ENCODE results near the gene PRSS22.

The PRSS22 gene

GRCh38 chr16:2881783-2882649 is 24.0 kb upstream of the PRSS22 start:
- DNase-seq (ENCODE audit: low read depth in 2 of 2), result no peak

- DNase-seq (ENCODE audit: low read depth in 2 of 2), result no peak
These were observed 22.0 kb upstream of the PRSS22 start for GRCh38 chr16:2879854-2880508.

- peak; percentile 41 to 60 for DNase-seq (ENCODE audit: low read depth in 2 of 2)
These were observed 17.0 kb upstream of the PRSS22 start for GRCh38 chr16:2874912-2875362.

- no peak for DNase-seq (ENCODE audit: low read depth in 2 of 2)
These were observed 16.3 kb upstream of the PRSS22 start for GRCh38 chr16:2874032-2874911.

- no peak for DNase-seq (ENCODE audit: low read depth in 2 of 2)
These were observed 14.0 kb upstream of the PRSS22 start for GRCh38 chr16:2871926-2872325.

DNA sequence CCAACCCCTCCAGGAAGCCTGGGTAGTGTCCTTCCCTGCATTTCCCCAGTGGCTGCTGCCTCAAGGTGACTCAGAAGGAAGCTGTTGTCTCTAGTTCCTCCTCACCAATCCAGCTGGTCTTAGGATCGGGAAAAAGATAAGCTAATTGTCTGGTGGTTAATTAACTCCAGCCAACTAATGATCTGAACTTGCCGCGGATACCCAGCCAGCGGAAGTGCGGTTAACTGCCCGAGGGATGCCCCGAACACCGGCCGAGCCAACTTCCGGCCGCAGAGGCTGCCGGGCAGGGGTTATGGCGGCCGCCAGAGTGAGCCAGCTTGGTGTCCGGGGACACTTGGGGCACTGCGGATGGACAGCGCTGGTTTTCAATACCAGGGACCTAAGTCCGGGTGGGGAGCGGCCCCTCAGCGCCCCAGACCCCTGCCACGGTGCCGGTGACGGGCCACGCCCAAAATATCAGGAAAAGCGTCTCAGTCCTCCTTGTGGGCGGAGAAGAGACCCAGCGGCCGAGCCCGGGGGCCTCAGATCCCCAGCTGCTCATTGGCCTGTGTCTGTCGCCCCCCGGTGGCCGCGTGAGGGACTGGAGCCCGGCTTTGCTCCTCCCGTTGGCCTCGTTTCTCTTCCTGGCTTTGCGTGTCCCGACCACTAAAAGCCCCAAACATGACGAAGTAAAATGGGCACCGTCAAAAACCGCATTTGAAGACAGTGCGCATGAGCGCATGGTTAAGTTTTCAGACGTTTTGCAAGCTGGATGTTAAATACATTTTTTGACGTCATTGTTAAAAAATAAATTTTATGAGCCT is 10.2 kb upstream of the PRSS22 start:
- DNase-seq (ENCODE audit: low read depth in 2 of 2), result peak; percentile 93 to 96

DNA sequence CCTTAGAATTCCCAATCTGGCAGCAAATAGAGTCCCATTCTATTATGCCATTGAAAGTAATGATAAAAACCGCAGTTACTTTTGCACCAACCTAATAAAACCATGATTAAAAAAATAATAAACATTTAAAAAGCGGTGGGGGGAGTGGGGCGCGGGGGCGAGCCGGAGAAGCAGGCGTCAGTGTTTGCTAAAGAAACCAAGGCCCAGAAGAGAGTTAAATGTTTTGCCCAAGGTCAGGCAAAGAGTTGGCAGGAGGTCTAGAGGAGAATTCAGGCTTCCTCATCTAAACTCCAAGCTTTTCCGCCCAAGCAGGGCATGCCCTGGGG is 9.7 kb upstream of the PRSS22 start:
- no peak for DNase-seq (ENCODE audit: low read depth in 2 of 2)

GRCh38 chr16:2866431-2866830 is 8.5 kb upstream of the PRSS22 start:
- no peak for DNase-seq (ENCODE audit: low read depth in 2 of 2)

DNA sequence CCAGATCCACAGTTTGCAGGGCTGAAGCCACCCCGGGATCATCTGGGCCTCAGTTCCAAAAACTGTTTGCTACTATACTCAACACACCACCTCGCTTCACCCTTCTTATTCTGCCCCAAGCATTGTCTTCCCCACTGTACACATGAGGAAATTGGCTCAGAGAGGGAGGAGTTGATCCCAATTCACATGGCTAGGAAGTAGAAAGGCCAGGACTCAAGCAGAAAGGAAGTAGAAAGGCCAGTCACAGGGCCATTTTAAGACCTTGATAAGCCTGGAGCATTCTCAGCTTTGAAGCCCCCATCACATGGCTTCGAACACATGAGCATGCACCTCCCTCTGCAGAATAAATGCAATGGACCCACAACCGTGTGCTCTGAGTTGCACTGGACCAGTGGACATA is 7.7 kb upstream of the PRSS22 start:
- no peak for DNase-seq (ENCODE audit: low read depth in 2 of 2)

- no peak for DNase-seq (ENCODE audit: low read depth in 2 of 2)
These were observed 3.0 kb upstream of the PRSS22 start for GRCh38 chr16:2860826-2861567.

- DNase-seq (ENCODE audit: low read depth in 2 of 2), result no peak
These were observed 1.8 kb upstream of the PRSS22 start for GRCh38 chr16:2859686-2860265.

DNA sequence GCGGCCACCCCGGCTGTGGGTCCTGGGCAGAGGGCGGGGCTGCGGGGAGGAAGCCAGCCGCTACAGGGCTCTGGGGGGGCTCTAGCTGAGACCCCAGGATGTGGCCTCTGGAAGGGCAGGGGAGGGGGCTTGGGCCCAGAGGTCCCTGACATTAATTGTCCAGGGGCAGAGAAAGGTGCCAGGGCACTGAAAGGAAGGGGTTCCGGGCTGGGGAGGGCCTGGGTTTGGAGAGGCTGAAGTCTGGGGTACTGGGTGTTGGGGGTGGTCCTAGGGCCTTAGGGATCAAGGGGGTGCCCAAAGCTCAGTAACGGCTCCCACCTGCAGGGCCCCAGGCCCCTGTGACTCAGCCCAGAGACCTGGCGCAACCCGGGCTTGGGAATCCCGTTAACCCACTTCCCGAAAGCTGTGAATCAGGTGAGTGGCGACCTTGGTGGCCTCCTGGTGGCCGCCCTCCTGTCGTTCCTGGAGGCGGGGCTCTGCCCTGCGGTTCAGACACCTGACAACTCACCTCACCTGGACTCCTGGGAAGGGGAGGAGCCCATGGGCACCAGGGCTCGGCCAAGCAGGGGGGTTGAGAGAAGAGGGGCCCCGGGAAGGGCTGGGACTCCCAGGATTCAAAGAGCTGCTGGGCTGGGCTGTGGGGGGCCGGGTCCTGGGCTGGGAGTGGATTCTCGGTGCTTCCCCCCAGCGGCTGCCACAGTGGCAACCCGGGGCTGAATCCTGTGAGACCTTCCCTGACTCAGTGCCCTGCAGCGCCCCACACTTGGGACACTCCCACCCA is 465 bp upstream of the PRSS22 start:
- no peak for DNase-seq (ENCODE audit: low read depth in 2 of 2)

DNA sequence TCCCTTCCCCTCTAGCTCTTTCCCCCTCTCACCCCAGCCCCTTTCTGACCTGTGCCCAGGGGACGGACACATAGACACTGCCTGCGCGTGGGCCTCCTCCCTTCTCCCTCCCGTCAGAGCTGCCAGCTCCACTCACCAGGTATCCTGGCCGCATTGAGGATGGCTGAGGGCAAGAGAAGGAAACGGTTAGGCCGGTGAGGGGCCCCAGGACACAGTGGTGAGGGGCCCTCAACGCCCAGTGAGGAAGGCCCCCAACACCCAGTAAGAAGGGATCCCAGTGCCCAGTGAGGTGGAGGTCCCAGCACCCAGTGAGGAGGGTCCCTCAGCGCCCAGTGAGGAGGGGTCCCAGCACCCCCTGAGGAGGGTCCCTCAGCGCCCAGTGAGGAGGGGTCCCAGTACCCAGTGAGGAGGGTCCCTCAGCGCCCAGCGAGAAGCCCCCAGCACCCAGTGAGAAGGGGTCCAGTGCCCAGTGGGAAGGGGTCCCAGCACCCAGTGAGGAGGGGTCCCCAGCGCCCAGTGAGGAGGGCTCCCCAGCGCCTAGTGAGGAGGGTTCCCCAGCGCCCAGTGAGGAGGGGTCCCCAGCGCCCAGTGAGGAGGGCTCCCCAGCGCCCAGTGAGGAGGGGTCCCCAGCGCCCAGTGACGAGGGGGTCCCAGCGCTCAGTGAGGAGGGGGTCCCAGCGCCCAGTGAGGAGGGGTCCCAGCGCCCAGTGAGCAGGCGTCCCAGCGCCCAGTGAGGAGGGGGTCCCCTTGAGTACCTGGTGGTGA is 1.1 kb downstream of the PRSS22 start:
- DNase-seq (ENCODE audit: low read depth in 2 of 2), result no peak

- DNase-seq (ENCODE audit: low read depth in 2 of 2), result no peak
These were observed 1.8 kb downstream of the PRSS22 start for GRCh38 chr16:2856061-2856670.

DNA sequence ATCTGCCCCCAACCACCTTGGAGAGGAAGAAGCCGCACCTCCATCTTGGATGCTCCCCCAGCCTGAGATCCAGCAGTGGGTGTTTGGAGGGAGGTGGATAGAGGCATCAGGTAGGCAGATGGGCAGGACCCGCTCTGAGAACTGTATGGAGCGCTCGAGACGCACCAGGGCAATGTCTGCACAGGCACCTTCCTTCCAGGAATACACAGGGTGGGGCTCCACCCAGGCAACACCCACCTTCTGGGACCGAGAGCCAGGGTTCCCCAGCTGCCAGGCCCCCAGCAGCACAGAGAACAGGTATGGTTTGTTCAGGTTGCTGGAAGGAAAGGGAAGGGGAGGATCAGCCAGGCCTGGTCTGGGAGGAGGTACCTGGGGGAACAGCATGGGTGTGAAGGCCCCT is 2.4 kb downstream of the PRSS22 start:
- no peak for DNase-seq (ENCODE audit: low read depth in 2 of 2)

GRCh38 chr16:2854700-2855309 is 3.2 kb downstream of the PRSS22 start:
- DNase-seq (ENCODE audit: low read depth in 2 of 2), result no peak

DNA sequence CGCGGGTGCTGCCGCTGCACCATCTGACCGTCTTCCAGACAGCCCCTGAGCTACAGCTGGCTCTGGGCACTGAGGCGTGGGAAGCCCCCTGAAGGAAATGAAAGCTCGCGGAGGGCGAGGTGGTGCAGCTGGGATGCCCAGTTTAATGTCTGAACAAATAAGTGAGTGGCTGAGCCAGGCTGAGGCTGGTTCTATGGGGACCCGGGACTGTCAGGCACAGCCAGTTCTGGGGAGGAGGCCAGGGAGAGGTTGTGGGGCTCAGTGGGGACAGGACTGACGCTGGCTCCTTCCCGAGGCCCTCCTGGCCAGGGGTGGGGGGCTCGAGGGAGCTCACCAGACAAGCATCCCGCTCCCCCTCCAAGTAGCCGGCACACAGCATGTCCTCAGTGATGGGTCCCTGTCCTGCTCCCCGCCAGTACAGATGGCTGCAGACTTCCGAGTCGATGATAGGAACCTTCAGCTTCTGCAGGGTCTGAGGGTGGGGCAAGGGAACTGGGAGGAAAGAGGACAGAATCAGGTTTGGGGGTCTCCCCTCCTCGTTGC is 4.4 kb downstream of the PRSS22 start:
- DNase-seq (ENCODE audit: low read depth in 2 of 2), result no peak
